GM12878 (cell line): Measurements from ENCODE around the gene MARK4. TPM values are rescaled to one million over a fixed set of nuclear protein-coding genes. Genes with fewer than 3 reads are reported as not detected.

Experiments used
- polyA plus RNA-seq, 11 experiments: library from polyadenylated mRNA; depleted of rRNA in 4 of 11; unstranded in 6 of 11; stranded (reverse) in 5 of 11; fragments of >200 nt; fragmentation: Nextera tagmentation in 4 of 11; fragmentation: Illumina TruSeq in 1 of 11; extraction: Ambion mirVana in 4 of 11; extraction: Trizol in 1 of 11; gene quantifications; 1 replicate in 1 of 11; 2 replicates in 10 of 11; pipeline versions ENCODE4 v1.2.1 to v1.2.3, GENCODE V29; 2011 to 2016; ENCODE audit warnings: inconsistent platforms in 2 of 11, missing spikeins in 2 of 11, low read depth in 1 of 11
- total RNA-seq, 4 experiments: library from RNA; depleted of rRNA in 3 of 4; stranded (reverse); fragments of >200 nt in 3 of 4; fragmentation: Illumina TruSeq in 1 of 4; extraction: Trizol in 1 of 4; gene quantifications; 2 replicates each; pipeline versions ENCODE4 v1.2.1 to v1.2.3, GENCODE V29; 2013 to 2021

MARK4 gene
- total and polyA plus RNA-seq, 10 of the 15 experiments (the other 5 are each of a cell fraction or from before 2014, with no cell fraction given), result 0.66 to 24.3 (median 5.1) TPM

Other genes starting within 250 kb of the MARK4 start
Only the 7 nearest of the 18 such genes appear.
- gene NKPD1, start 90.3 kb upstream of the MARK4 start, total RNA-seq (2014; rRNA removed), result 0.05 and 0.06 TPM in 2 replicates
- not detected in 2 replicates for gene NKPD1, start 90.3 kb upstream of the MARK4 start, total RNA-seq (2014; rRNA removed; fragmentation: Illumina TruSeq; extraction: Trizol)
- gene NKPD1, start 90.3 kb upstream of the MARK4 start, total RNA-seq (2021), result 0.05 and 0.13 TPM in 2 replicates
- not detected in 2 replicates for gene NKPD1, start 90.3 kb upstream of the MARK4 start, polyA plus RNA-seq (2011; rRNA removed)
- gene NKPD1, start 90.3 kb upstream of the MARK4 start, polyA plus RNA-seq (2014; fragmentation: Illumina TruSeq; extraction: Trizol), result not detected in 2 replicates
- not detected for gene NKPD1, start 90.3 kb upstream of the MARK4 start, polyA plus RNA-seq (2014; fragmentation: Nextera tagmentation; extraction: Ambion mirVana)
- 0.04 and 0.18 TPM in 2 replicates for gene NKPD1, start 90.3 kb upstream of the MARK4 start, polyA plus RNA-seq (2014; rRNA removed)
- not detected for gene NKPD1, start 90.3 kb upstream of the MARK4 start, polyA plus RNA-seq (2016; fragmentation: Nextera tagmentation; extraction: Ambion mirVana)
- gene TRAPPC6A, start 73.0 kb upstream of the MARK4 start, total RNA-seq (2014; rRNA removed), result 46.8 and 48.8 TPM in 2 replicates
- gene TRAPPC6A, start 73.0 kb upstream of the MARK4 start, total RNA-seq (2014; rRNA removed; fragmentation: Illumina TruSeq; extraction: Trizol), result 21.5 and 23.8 TPM in 2 replicates
- gene TRAPPC6A, start 73.0 kb upstream of the MARK4 start, total RNA-seq (2021), result 62.8 and 66.8 TPM in 2 replicates
- 15.1 and 24.9 TPM in 2 replicates for gene TRAPPC6A, start 73.0 kb upstream of the MARK4 start, polyA plus RNA-seq (2011; rRNA removed)
- 1.4 and 16.8 TPM in 2 replicates for gene TRAPPC6A, start 73.0 kb upstream of the MARK4 start, polyA plus RNA-seq (2014; fragmentation: Illumina TruSeq; extraction: Trizol)
- gene TRAPPC6A, start 73.0 kb upstream of the MARK4 start, polyA plus RNA-seq (2014; fragmentation: Nextera tagmentation; extraction: Ambion mirVana), result 10 to 100 TPM in 1 of 2 experiments, 1 to 10 TPM in 1; 1.8 to 20.3 TPM
- gene TRAPPC6A, start 73.0 kb upstream of the MARK4 start, polyA plus RNA-seq (2014; rRNA removed), result 66.7 and 68.2 TPM in 2 replicates
- 10 to 100 TPM; 82.8 to 83.9 TPM for gene TRAPPC6A, start 73.0 kb upstream of the MARK4 start, polyA plus RNA-seq (2016; fragmentation: Nextera tagmentation; extraction: Ambion mirVana)
- gene BLOC1S3, start 72.5 kb upstream of the MARK4 start, total RNA-seq (2014; rRNA removed), result 4.2 and 4.4 TPM in 2 replicates
- gene BLOC1S3, start 72.5 kb upstream of the MARK4 start, total RNA-seq (2014; rRNA removed; fragmentation: Illumina TruSeq; extraction: Trizol), result 3.6 and 4.1 TPM in 2 replicates
- gene BLOC1S3, start 72.5 kb upstream of the MARK4 start, total RNA-seq (2021), result 17.0 and 18.3 TPM in 2 replicates
- 4.5 and 10.0 TPM in 2 replicates for gene BLOC1S3, start 72.5 kb upstream of the MARK4 start, polyA plus RNA-seq (2011; rRNA removed)
- gene BLOC1S3, start 72.5 kb upstream of the MARK4 start, polyA plus RNA-seq (2014; fragmentation: Illumina TruSeq; extraction: Trizol), result 8.0 and 9.3 TPM in 2 replicates
- gene BLOC1S3, start 72.5 kb upstream of the MARK4 start, polyA plus RNA-seq (2014; fragmentation: Nextera tagmentation; extraction: Ambion mirVana), result 10 to 100 TPM; 10.0 to 14.5 TPM
- gene BLOC1S3, start 72.5 kb upstream of the MARK4 start, polyA plus RNA-seq (2014; rRNA removed), result 10.8 and 14.9 TPM in 2 replicates
- 10 to 100 TPM; 14.7 to 15.0 TPM for gene BLOC1S3, start 72.5 kb upstream of the MARK4 start, polyA plus RNA-seq (2016; fragmentation: Nextera tagmentation; extraction: Ambion mirVana)
- gene EXOC3L2, start 5.9 kb upstream of the MARK4 start, total RNA-seq (2014; rRNA removed), result not detected in 2 replicates
- not detected in 2 replicates for gene EXOC3L2, start 5.9 kb upstream of the MARK4 start, total RNA-seq (2014; rRNA removed; fragmentation: Illumina TruSeq; extraction: Trizol)
- 0.08 TPM in 1 of 2 replicates, not detected in the other for gene EXOC3L2, start 5.9 kb upstream of the MARK4 start, total RNA-seq (2021)
- gene EXOC3L2, start 5.9 kb upstream of the MARK4 start, polyA plus RNA-seq (2011; rRNA removed), result not detected in 2 replicates
- gene EXOC3L2, start 5.9 kb upstream of the MARK4 start, polyA plus RNA-seq (2014; fragmentation: Illumina TruSeq; extraction: Trizol), result not detected in 2 replicates
- gene EXOC3L2, start 5.9 kb upstream of the MARK4 start, polyA plus RNA-seq (2014; fragmentation: Nextera tagmentation; extraction: Ambion mirVana), result not detected
- gene EXOC3L2, start 5.9 kb upstream of the MARK4 start, polyA plus RNA-seq (2014; rRNA removed), result not detected in 2 replicates
- not detected for gene EXOC3L2, start 5.9 kb upstream of the MARK4 start, polyA plus RNA-seq (2016; fragmentation: Nextera tagmentation; extraction: Ambion mirVana)
- gene CKM, start 71.6 kb downstream of the MARK4 start, total RNA-seq (2014; rRNA removed), result not detected in 2 replicates
- gene CKM, start 71.6 kb downstream of the MARK4 start, total RNA-seq (2014; rRNA removed; fragmentation: Illumina TruSeq; extraction: Trizol), result not detected in 2 replicates
- gene CKM, start 71.6 kb downstream of the MARK4 start, total RNA-seq (2021), result 0.13 TPM in 1 of 2 replicates, not detected in the other
- 0.06 and 0.08 TPM in 2 replicates for gene CKM, start 71.6 kb downstream of the MARK4 start, polyA plus RNA-seq (2011; rRNA removed)
- not detected in 2 replicates for gene CKM, start 71.6 kb downstream of the MARK4 start, polyA plus RNA-seq (2014; fragmentation: Illumina TruSeq; extraction: Trizol)
- under 1 TPM in 1 of 2 experiments, not detected in 1; 0.14 TPM for gene CKM, start 71.6 kb downstream of the MARK4 start, polyA plus RNA-seq (2014; fragmentation: Nextera tagmentation; extraction: Ambion mirVana)
- gene CKM, start 71.6 kb downstream of the MARK4 start, polyA plus RNA-seq (2014; rRNA removed), result 0.08 and 0.11 TPM in 2 replicates
- gene CKM, start 71.6 kb downstream of the MARK4 start, polyA plus RNA-seq (2016; fragmentation: Nextera tagmentation; extraction: Ambion mirVana), result under 1 TPM in 1 of 2 experiments, not detected in 1; 0.13 TPM
- 0.28 TPM in 1 of 2 replicates, not detected in the other for gene KLC3, start 89.5 kb downstream of the MARK4 start, total RNA-seq (2014; rRNA removed)
- gene KLC3, start 89.5 kb downstream of the MARK4 start, total RNA-seq (2014; rRNA removed; fragmentation: Illumina TruSeq; extraction: Trizol), result not detected in 2 replicates
- gene KLC3, start 89.5 kb downstream of the MARK4 start, total RNA-seq (2021), result 0.33 and 0.37 TPM in 2 replicates
- gene KLC3, start 89.5 kb downstream of the MARK4 start, polyA plus RNA-seq (2011; rRNA removed), result not detected in 2 replicates
- gene KLC3, start 89.5 kb downstream of the MARK4 start, polyA plus RNA-seq (2014; fragmentation: Illumina TruSeq; extraction: Trizol), result 0.03 TPM in 1 of 2 replicates, not detected in the other
- gene KLC3, start 89.5 kb downstream of the MARK4 start, polyA plus RNA-seq (2014; fragmentation: Nextera tagmentation; extraction: Ambion mirVana), result not detected
- gene KLC3, start 89.5 kb downstream of the MARK4 start, polyA plus RNA-seq (2014; rRNA removed), result 0.15 and 0.38 TPM in 2 replicates
- under 1 TPM in 1 of 2 experiments, not detected in 1; 0.21 TPM for gene KLC3, start 89.5 kb downstream of the MARK4 start, polyA plus RNA-seq (2016; fragmentation: Nextera tagmentation; extraction: Ambion mirVana)
- gene ERCC2, start 119.3 kb downstream of the MARK4 start, total RNA-seq (2014; rRNA removed), result 16.9 and 18.8 TPM in 2 replicates
- gene ERCC2, start 119.3 kb downstream of the MARK4 start, total RNA-seq (2014; rRNA removed; fragmentation: Illumina TruSeq; extraction: Trizol), result 7.5 and 7.7 TPM in 2 replicates
- gene ERCC2, start 119.3 kb downstream of the MARK4 start, total RNA-seq (2021), result 38.7 and 40.1 TPM in 2 replicates
- 7.4 and 27.2 TPM in 2 replicates for gene ERCC2, start 119.3 kb downstream of the MARK4 start, polyA plus RNA-seq (2011; rRNA removed)
- 7.6 and 20.5 TPM in 2 replicates for gene ERCC2, start 119.3 kb downstream of the MARK4 start, polyA plus RNA-seq (2014; fragmentation: Illumina TruSeq; extraction: Trizol)
- 1 to 10 TPM; 1.3 to 2.4 TPM for gene ERCC2, start 119.3 kb downstream of the MARK4 start, polyA plus RNA-seq (2014; fragmentation: Nextera tagmentation; extraction: Ambion mirVana)
- gene ERCC2, start 119.3 kb downstream of the MARK4 start, polyA plus RNA-seq (2014; rRNA removed), result 20.6 and 24.9 TPM in 2 replicates
- 10 to 100 TPM in 1 of 2 experiments, 1 to 10 TPM in 1; 9.8 to 12.5 TPM for gene ERCC2, start 119.3 kb downstream of the MARK4 start, polyA plus RNA-seq (2016; fragmentation: Nextera tagmentation; extraction: Ambion mirVana)